Ecto neural progenitor cell (in vitro differentiated cells): ENCODE measurements around the gene ETV6.

Experiments used
- DNase-seq: peaks from one replicate; pipeline ENCODE4 v3.0.0-alpha.2; 2018; ENCODE audit warnings: low spot score

The ETV6 gene

DNA sequence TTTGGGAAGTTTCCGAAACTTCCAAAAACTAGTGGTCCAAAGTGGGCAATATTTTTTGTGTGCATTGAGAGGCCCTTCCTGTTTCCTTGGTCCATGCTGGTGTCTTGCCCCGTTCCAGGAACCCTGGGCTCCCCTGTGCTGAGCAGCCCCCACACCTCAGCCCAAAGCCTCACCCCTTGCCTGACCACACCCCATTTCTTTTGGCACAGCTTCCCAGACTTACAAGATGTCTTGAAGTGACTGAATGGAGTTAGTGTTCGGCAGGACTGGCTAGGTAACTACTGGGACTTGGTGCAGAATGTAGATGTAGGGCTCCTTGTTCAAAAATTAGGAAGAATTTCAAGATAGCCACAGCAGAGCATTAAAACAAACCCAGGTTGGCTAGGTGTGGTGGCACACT lies 68.6 kb downstream of the ETV6 start:
- DNase-seq: no peak

DNA sequence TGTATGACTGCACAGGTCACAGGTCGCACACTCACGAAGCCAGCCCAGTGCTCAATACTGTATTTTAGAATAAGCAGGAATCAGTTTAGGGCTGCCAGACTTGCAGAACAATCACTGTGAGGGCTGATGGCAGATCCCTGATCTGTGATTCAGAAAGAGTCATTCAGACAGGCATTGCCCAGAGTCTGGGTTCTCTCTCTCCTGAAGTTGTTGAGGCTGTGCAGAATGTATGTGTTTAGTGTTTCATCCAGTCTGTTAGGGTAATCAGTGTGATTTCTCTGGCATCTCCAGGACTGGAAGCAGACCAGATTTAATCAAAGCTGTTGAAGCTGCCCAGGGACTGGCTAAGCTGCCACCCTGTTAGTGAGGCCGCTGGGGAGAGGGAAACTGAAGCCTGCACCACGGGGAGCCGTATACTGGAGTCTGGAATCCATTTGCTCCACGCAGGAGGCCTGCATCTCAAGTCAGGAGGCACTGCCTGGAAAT lies 69.3 kb downstream of the ETV6 start:
- no peak for DNase-seq

DNA sequence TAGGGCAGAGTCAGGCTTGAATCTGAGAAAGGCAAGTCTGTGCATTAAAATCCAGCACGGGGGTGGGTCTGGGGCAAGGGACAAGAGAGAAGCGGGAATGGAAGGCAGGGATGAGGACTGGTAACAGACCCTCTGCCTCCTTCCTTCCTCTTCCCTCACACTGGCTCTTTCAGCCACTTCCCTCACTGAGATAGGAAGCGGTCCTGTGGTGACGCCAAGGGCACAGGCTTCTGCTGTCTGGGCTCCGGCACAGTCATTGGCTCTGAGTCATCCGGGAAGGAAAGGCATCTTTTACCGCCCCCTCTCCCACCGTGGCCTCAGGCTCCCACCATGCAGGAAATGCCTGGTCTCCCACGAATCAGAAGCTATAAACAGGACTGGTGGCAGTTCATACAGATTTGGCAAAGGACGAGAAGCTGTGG lies 70.2 kb downstream of the ETV6 start:
- DNase-seq: no peak

DNA sequence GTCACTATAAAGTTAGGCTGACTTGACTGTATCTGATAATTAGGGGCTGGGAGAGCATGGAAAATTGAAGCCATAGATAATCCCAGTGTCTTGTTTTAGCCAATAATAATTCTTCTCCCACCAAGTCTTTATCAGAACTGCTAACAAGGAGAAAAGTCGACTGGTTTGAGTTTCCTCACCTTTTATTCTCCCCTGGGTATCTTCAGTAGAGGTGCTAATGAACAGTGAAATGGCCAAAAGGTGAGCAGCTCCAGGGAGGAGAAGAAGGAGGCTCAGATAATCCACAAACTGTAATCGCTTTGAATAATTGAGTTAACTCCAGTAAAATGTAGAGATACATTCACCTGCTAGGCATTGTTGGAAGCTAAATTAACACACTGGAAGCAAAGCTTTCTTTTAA lies 72.6 kb downstream of the ETV6 start:
- DNase-seq: no peak

DNA sequence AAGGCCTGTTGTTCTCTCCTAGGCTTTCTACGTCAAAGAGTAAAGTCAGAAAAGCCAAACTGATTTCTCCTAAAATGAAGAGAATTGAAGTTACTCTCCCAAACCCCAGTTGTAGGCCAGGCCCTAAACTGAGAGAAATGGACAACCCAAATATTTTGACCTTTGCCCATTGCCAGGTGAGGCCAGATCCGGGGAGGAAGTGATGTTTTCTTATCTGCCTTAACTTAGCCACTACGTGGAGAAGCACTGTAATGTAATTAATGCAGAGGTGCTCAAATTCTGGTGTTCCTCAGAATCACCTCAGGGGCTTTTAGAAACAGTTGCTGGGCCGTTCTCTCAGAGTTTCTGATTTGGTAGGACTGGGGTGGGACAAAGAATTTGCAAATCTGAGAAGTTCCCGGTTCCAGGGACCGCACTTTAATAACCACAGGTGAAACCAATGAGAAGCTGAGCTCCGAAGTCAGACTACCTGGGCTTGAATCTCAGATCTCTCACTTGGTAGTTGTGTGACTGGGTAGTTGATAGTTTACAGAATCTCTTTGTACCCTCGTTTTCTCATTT lies 73.2 kb downstream of the ETV6 start:
- no peak for DNase-seq

DNA sequence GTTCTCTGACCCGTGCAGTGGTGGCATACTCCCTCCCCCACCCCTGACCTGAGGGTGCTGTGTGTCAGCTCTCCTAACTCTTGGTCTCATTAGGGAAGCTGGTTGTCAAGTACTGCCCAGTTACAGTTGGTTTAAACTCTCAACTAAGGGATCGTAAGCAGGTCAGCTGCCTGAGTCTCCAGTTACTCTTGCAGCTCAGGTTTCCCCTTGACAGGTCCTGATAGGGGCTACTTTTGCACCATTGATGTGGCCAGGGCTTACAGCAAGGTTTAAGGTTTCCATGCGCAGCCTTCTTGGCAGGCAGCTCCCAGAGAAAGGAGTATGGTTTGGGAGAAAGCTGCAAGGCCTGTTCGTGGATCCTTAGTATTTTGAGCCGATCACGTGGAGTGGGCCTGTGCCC lies 74.5 kb downstream of the ETV6 start:
- no peak for DNase-seq

DNA sequence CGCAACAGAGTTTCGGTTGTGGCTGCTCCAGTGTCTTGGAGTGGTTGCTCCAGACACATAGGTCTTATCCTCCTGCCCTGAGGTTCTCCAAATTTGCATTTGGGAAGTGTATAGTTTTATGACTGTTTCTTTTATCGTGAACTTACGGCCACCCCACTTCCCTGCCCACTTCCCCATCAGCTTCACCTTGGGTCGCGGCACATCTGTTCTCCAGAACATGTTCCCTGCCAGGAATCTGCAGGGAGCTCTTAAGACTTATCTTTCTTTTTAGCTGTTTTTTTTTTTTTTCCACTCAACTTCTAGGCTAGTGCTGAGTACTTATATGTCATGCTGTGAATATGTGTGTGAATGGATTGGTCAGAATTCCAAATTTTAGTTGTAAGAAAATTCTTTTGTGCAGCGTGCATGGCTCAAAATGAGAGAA lies 75.4 kb downstream of the ETV6 start:
- DNase-seq: no peak

DNA sequence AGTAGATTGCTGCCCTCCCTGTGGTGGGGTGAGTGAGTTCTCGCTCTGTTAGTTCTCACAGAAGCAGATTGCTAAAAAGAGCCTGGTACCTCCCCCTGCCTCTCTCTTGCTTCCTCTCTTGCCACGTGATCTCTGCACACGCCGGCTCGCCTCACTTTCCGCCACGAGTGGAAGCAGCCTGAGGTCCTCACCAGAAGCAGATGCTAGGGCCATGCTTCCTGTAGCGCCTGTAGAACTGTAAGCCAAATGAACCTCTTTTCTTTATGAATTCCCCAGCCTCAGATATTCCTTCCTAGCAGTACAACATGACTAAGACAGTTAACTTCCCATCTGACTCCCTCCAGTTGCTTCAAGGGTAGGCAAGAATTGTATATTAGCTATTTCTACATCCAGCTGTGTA lies 76.2 kb downstream of the ETV6 start:
- DNase-seq: no peak

DNA sequence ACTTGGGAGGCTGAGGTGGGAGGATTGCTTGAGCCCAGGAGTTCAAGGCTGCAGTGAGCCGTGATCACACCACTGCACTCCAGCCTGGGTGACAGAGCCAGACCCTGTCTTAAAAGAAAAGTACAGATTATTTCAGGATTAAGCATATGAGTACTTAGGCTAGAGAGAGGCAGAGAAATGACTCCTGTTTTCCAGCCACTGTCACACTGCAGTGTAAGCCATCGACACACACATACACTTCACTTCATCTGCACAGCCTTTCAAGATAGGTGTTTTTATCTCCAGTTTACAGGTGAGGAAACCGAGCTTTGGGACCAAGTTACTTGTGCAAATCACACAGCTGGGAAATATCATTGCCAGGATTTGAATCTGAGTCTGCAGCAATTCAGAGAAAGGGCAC lies 77.2 kb downstream of the ETV6 start:
- no peak for DNase-seq

DNA sequence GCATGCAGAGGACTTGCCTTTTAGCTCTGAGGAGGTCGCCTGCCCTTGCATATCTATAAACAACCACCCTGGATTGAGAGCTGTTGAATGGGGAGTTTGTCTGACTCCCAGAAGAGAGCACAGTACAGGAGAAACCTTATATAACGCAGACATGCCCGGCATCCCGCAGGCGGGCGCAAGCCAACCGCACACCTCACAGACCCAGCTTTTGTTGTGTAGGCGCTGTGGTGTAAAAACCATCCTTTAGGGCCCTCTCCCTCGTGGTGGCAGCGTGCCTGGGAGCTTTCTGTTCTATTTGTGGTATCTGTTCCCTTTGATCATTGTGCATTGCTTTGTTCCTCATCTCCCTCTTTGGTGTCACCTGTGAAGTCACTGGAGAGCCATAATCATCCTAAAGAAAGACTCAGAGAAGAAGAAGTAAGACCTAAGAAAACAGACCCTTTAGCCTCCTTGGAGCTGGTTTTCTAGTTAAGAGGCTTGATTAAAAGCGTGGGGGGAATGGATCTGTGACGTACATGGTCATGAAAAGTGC lies 77.7 kb downstream of the ETV6 start:
- no peak for DNase-seq

DNA sequence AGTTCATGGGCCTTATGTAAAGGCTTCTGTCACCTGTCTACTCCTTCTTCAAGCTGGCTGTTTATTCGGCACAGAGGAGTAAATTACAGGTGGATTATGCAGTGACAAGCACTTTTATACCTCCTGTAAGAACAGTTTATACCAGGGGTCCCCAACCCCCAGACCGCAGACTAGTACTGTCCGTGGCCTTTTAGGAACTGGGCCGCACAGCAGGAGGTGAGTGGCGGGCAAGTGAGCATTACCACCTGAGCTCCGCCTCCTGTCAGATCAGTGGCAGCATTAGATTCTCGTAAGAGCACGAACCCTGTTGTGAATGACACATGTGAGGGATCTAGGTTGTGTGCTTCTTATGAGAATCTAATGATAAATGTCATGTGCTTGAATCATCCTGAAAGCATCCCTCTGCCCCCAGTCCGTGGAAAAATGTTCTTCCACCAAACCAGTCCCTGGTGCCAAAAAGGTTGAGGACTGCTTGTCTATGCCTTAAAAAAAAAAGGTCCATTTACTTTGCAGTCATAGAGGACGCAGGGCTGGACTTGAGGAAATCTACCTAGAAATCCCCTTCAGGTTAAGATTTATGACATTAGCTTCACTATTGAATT lies 78.8 kb downstream of the ETV6 start:
- DNase-seq: no peak

DNA sequence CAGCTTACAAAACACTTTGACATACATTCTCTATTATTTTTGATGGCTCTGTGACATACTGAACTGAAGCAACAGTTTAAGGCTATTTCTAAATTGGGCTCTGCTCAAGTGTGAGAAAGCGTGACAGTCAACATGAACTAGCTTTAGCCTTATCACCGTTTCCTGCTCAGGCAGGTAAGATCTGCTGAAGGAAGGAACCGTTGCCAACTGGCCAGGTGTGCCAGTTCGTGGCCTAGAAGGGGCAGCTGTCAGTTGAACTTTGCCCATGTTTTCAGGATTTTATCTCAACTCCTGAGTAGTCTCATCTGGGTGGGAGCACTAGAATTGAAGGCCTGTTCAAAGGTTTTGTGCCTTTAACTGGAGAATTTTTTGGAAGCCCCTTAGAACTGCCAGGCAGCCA lies 79.5 kb downstream of the ETV6 start:
- no peak for DNase-seq

DNA sequence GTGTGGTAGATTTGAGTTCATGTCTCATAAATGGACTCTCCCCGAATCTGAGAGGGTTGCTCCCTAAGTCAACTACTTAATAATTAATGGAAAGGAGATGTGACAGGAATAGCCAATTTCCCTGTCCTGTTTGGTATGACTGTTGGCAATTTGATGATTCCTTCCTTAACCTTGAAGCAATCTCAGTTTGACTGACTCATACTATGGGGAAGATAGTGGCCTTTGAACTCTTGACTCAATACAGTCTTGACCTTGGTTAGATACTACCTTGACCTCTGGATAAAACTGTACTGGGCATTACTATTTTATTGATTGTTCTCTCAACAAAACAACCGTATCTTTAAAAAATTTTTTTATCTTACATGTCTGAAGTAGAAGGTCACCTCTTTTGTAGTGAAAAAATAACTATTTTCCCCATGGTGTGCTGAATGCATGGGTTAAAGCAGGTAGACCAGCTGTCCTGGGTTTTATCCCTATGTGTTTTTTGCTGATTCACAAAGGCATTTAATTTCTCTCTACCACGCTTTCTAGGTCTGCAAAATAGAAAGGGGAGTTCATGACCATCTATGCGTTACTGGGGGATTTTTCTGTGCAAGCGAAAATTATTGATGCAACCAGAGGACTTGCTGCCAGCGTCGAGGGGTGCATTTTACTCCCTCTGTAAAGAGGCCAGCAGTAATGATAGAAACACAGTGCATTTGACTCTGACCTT lies 80.1 kb downstream of the ETV6 start:
- no peak for DNase-seq

DNA sequence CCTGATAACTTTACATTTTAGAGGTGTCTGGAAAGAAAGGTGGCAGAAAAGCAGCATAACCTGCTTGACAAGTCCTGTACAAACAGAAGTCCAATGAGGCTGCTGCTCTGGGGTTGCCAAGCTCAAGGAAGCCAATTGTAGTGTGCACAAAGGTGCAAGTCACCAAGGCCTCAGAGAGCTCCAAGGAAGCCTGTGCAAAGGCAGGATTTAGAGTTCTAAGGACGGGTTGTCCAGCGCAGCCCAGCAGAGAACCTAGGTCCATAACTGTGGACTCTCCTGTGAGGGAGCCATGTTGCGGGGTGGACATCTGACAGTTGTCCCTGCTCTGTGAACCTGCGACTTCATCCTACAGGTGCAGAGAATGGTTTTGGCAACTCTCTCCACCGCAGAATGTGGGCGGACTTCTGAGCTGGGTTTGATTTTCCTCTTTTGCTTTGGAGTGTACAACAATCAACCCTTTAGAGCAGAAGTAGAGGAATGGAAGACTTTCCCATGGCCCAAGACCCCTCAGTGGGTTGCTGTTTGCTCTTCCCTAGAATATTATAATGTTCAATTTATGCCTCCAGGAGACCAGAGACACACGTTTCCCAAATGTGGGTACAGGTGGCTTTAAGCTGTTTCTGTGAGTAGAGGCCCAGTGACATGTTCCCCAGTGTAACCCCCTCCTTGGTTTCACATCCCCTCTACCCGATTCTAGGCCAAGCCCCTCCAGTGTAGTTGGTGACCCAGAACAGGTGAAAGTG lies 81.0 kb downstream of the ETV6 start:
- DNase-seq: no peak

DNA sequence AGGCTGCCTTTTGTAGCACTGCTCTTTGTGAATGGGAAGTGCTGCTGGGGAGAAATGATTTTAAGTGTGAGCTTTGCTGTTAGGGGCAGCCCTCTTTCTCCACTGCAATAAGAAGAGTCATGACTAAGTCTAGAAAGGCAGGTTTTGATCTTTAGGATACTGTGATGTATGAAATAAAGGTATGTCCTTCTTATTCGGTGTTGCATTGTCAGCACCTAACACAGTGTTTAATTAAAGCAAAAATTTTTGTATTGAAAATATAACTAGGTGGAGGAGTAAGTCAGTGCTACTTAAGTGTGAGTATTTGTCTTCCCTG lies 81.5 kb downstream of the ETV6 start:
- no peak for DNase-seq

DNA sequence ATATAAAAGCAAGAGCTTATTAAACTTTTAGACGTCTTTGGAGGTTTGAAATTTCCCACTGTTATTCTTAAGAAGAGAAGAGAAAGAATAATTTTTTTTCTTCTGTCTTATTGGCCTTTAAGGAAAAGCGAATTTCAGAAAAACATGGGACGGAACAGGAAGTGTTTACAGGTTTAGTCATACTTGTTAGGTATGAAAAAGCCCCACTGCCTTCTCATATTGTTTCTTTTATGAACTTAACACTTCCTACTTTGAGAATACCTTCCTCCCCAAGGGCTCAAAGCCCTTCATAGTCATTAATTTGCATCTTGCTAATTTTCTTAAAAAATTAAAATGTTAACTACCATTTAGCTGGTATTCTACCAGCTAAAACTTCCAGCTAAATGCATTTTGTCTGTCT lies 82.0 kb downstream of the ETV6 start:
- no peak for DNase-seq

DNA sequence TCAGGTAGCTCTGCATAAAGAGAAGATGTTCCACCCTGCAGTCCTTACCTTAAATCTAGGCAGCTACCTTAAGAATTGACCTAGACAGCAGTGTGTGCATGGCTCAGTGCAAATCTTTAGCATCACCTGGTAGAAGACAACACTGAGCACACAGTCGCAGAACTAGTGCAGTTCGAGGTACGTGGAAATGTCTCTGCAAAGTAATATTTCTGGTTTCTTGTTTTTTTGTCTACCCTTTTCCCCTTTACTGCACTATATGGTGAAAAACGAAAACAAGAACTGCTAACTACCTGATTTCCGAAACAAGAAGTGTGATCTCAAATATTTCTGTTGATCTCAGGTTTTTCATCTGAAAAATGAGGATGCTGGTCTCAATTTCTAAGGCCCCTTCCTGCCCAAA lies 82.5 kb downstream of the ETV6 start:
- DNase-seq: no peak

DNA sequence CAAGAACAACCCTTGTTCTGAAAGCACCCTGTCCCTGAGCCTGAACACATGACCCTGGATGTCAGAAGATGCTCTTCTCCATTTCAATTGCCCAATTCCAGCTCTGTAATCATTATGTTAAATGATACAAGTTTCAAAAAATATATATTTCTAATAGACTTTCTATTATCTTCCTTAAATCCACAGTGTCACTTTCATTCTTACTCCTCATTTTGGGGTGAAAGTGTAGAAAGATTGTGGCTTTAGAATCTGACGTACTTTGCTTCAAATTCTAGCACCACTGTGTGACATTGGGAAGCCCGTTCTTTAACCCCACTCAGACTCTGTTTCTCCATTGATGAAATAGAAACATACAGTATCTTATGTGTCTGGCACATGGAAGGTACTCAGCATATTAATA lies 83.2 kb downstream of the ETV6 start:
- no peak for DNase-seq

DNA sequence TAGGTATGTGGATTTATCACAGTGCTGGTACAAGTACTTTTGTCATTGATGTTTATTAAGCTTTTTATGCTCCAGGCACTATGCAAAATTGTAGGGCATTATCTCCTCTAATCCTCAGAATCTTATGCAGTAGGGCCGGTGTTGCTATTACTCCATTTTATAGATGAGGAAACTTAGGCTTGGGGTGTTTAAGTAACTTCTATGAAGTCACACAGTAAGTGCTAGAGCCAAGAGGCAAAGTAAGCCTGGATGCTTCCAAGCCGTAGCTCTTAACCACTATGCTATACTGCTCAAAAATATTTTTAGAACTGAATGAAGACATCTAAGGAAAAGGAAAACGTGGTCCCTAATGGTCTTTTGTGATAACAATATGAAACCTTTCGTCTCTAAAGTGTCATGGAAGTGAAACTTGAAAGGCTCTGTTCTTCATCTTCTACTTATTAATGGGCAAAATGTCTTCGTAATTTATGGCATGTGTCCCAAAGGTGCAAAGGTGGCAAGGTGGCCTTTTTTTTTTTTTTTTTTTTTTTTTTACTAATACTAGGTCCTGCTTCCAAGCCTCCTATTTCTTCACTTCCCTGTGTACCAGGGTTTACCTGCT lies 85.2 kb downstream of the ETV6 start:
- DNase-seq: no peak

DNA sequence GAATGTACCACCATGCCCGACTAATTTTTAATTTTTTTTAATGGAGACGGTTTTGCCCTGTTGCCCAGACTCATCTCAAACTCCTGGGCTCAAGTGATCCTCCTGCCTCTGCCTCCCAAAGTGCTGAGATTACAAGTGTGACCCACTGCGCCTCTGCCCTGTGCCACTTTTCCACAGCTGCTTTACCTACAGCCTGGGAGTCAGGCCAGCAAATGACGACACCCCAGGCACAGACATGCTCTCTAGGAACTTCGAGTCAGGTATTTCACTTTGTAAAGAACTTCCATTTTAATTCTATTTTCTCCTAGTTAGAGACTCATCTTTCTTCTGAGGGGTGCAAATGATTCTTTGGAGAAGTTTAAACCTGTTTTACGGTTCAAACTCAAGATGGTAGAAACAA lies 89.0 kb downstream of the ETV6 start:
- no peak for DNase-seq

DNA sequence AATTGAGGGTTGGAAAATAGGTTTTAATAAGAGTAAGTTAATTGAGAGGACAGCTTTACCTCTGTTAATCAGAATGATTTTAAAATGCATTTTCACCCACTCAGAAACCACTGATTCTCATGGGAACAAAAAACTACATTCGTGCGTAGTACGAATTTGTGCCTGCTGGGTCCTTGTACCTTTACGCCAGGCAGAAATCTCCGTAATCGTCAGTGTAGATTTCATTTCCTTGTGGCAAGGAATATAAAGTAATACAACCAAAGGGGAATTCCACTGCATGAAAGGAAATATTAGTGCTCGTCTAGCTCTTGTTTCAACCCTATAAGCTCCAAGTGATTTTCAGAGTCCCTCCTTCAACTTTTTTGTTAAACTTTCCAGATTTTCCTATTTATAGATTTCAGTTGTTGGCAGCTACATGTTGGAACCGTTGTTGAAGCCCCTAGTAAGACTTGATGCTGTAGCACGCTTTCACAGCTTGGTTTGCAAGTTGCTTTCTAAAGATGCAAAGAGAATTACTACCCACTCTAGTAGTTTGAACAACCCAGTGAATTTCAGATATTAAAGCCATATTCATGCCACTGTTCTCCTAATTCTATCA lies 90.6 kb downstream of the ETV6 start:
- DNase-seq: no peak

DNA sequence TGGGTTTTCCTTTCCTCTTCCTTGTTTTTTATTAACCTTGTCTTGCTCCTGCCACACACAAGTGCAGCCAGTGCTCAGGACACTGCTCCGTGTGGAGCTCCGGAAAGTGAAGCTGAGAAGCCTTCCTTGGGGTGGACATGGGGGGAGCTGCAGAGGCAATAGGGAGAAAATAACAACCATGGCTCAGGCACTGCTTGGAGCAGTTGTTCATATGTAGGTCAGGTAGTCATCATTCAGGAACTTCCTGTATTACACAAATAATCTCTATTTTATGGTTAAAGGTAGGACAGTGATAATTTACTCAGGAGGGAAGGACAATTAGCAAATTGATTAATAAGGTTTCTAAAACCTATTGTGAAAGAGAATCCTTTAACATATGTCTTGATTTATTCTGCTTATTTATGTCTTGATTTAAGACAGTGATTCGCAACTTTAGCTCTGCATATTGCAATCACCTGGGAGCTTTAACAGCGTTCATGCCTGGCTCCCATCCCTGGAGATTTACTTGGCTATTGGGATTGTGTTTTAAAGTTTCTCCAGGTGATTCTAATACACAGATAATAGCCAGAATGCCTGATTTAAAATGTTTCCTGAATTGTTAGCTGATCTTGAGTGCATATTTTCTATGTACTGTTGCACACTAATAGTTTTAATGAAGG lies 92.1 kb downstream of the ETV6 start:
- no peak for DNase-seq
